GM13976 (cell line): ENCODE measurements around the gene ZSCAN12.

Experiments used
- DNase-seq: peaks from one replicate; pipeline ENCODE4 v3.0.0; 2012; ENCODE audit warnings: low spot score
- CTCF ChIP-seq: IDR thresholded peaks from 2 replicates; pipeline ENCODE4 v1.5.1; 2012; ENCODE audit warnings: borderline replicate concordance, mild to moderate bottlenecking; ENCODE audit not compliant: insufficient read depth; ENCODE audit errors: extremely low read depth, missing control alignments, control extremely low read depth
- in situ Hi-C: fragments of 300-500 bp; cut with MboI; formaldehyde crosslinking; loops from one replicate; pipeline ENCODE4 v1.12.0; 2022; ENCODE audit warnings: low sequenced_read_pairs, mixed read lengths, inconsistent platforms; ENCODE audit not compliant: unreplicated experiment

ZSCAN12 gene

GRCh38 chr6:28351087-28351486 is 48.5 kb downstream of the ZSCAN12 start:
- in situ Hi-C loops = loop anchor here (10.0 kb wide), 2 partner anchors 216 to 456 kb away; a partner anchor contains a TSS
- no peak for TF ChIP-seq CTCF
- no peak for DNase-seq

- DNase-seq = peak; percentile 84
Measured at GRCh38 chr6:28349892-28350737, 49.4 kb downstream of the ZSCAN12 start, which contains the start of gene ZKSCAN3. TSS of gene ZKSCAN3 (plus strand) at chr6:28349947. CDS start at chr6:28359587, 9,640 bp downstream.

GRCh38 chr6:28349344-28349891 is 50.1 kb downstream of the ZSCAN12 start:
- no peak for DNase-seq
- TF ChIP-seq CTCF = no peak
- in situ Hi-C loops = no loop called here

More at GRCh38 chr6:28349892-28350737, 49.4 kb downstream of the ZSCAN12 start, which contains the start of gene ZKSCAN3:
- in situ Hi-C loops = loop anchor here (10.0 kb wide), 2 partner anchors 215 to 455 kb away; a partner anchor contains a TSS
- TF ChIP-seq CTCF = no peak

- in situ Hi-C loops = no loop called here
- DNase-seq = no peak
- no peak for TF ChIP-seq CTCF
Measured at GRCh38 chr6:28347119-28347518, 52.4 kb downstream of the ZSCAN12 start.

GRCh38 chr6:28345201-28345600 is 54.3 kb downstream of the ZSCAN12 start:
- TF ChIP-seq CTCF = no peak
- no peak for DNase-seq
- in situ Hi-C loops = no loop called here

- DNase-seq = no peak
- in situ Hi-C loops = no loop called here
- no peak for TF ChIP-seq CTCF
Measured at GRCh38 chr6:28343898-28344677, 55.5 kb downstream of the ZSCAN12 start.
